ENCODE results near the gene MEIS2. TPM values are rescaled to one million over a fixed set of nuclear protein-coding genes. Genes with fewer than 3 reads are reported as not detected.

Gene MEIS2
- total and polyA plus RNA-seq, 2 of the 13 experiments (the other 11 are each of a cell fraction or from before 2014, with no cell fraction given) = 10.7 to 12.4 TPM

GRCh38 chr15:37019479-37020433 lies 80.6 kb downstream of the MEIS2 start (continued):
- TF ChIP-seq TFDP2 (CRISPR knock-in tag; IDR thresholded peaks at IDR 0.05) (no peak), ZFP36 (IDR thresholded peaks at IDR 0.05; ENCODE audit: borderline replicate concordance, low read depth, low read length, partially characterized antibody) (no peak), ZMAT5 (CRISPR knock-in tag; IDR thresholded peaks at IDR 0.05; ENCODE audit: borderline replicate concordance, low read depth) (no peak), ZNF576 (CRISPR knock-in tag; IDR thresholded peaks at IDR 0.05) (no peak), IRF2 (CRISPR knock-in tag; IDR thresholded peaks at IDR 0.05) (0 out of 2 replicates have a peak, but pooled peaks have one; percentile 20), CC2D1A (CRISPR knock-in tag; IDR thresholded peaks at IDR 0.05) (no peak), ZNF703 (CRISPR knock-in tag; IDR thresholded peaks at IDR 0.05; ENCODE audit: borderline replicate concordance) (no peak), ZNF788 (CRISPR knock-in tag; IDR thresholded peaks at IDR 0.05; ENCODE audit: borderline replicate concordance) (peak; percentile 28; the same call in 1 of the 2 replicates), RAD21 (CRISPR knock-in tag; IDR thresholded peaks at IDR 0.05) (no peak), ZSCAN9 (CRISPR knock-in tag; IDR thresholded peaks at IDR 0.05; ENCODE audit: borderline replicate concordance) (no peak), FOXA3 (CRISPR knock-in tag; IDR thresholded peaks at IDR 0.05) (peak; percentile 14; the same call in 1 of the 2 replicates), SALL2 (CRISPR knock-in tag; IDR thresholded peaks at IDR 0.05) (no peak), SIX1 (CRISPR knock-in tag; IDR thresholded peaks at IDR 0.05; ENCODE audit: borderline replicate concordance) (no peak), MXD1 (CRISPR knock-in tag; IDR thresholded peaks at IDR 0.05) (no peak), ZNF644 (CRISPR knock-in tag; IDR thresholded peaks at IDR 0.05; ENCODE audit: low read depth) (no peak), SPEN (CRISPR knock-in tag; IDR thresholded peaks at IDR 0.05; ENCODE audit: low read depth) (no peak), ZNF720 (CRISPR knock-in tag; IDR thresholded peaks at IDR 0.05) (no peak), ZNF614 (CRISPR knock-in tag; IDR thresholded peaks at IDR 0.05; ENCODE audit: borderline replicate concordance) (no peak), TFE3 (CRISPR knock-in tag; IDR thresholded peaks at IDR 0.05) (no peak), FOXP1 (IDR thresholded peaks at IDR 0.05) (no peak), FOXP1 (CRISPR knock-in tag; IDR thresholded peaks at IDR 0.05) (0 out of 2 replicates have a peak, but pooled peaks have one; percentile 25)

Measured in HepG2 (cell line).